Measurements from ENCODE around the gene NUPR1.

DNA sequence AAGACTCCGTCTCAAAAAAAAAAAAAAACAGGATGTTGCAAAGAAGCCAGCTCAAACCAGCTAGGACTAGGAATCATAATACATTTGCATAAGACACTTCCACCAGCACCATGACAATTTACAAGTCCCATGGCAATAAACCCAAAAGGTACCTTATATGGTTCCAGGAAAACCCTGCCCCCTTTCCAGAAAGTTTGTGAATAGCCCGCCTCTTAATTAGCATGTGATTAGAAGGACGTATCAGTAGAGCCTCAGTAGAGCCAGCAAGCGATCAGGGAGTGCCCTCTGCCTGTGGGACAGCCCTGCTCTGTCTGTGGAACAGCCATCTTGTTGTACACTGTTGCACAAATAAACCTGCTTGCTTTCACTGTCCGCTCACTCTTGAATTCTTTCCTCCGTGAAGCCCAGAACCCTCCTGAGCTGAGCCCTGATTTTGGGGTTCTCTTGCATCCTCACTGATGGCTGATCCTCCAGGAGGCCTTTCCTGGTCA, 14.0 kb downstream of the NUPR1 start:
- TF ChIP-seq CTCF (IDR thresholded peaks at IDR 0.05; ENCODE audit: poor library complexity, severe bottlenecking) (no peak), EZH2 (IDR thresholded peaks at IDR 0.05; ENCODE audit: borderline replicate concordance, insufficient read depth, low read length, poor library complexity, severe bottlenecking) (no peak), TAF1 (IDR thresholded peaks at IDR 0.05; ENCODE audit: low read depth) (no peak), POLR2AphosphoS5 (IDR thresholded peaks at IDR 0.05) (no peak), MXI1 (conservative IDR thresholded peaks at IDR 0.05; ENCODE audit: poor library complexity, severe bottlenecking) (no peak), SMC3 (conservative IDR thresholded peaks at IDR 0.05; ENCODE audit: poor library complexity) (no peak), EP300 (conservative IDR thresholded peaks at IDR 0.05; ENCODE audit: poor library complexity, severe bottlenecking) (no peak), RAD21 (conservative IDR thresholded peaks at IDR 0.05) (no peak)
- TF ChIP-seq, protein P1, sequence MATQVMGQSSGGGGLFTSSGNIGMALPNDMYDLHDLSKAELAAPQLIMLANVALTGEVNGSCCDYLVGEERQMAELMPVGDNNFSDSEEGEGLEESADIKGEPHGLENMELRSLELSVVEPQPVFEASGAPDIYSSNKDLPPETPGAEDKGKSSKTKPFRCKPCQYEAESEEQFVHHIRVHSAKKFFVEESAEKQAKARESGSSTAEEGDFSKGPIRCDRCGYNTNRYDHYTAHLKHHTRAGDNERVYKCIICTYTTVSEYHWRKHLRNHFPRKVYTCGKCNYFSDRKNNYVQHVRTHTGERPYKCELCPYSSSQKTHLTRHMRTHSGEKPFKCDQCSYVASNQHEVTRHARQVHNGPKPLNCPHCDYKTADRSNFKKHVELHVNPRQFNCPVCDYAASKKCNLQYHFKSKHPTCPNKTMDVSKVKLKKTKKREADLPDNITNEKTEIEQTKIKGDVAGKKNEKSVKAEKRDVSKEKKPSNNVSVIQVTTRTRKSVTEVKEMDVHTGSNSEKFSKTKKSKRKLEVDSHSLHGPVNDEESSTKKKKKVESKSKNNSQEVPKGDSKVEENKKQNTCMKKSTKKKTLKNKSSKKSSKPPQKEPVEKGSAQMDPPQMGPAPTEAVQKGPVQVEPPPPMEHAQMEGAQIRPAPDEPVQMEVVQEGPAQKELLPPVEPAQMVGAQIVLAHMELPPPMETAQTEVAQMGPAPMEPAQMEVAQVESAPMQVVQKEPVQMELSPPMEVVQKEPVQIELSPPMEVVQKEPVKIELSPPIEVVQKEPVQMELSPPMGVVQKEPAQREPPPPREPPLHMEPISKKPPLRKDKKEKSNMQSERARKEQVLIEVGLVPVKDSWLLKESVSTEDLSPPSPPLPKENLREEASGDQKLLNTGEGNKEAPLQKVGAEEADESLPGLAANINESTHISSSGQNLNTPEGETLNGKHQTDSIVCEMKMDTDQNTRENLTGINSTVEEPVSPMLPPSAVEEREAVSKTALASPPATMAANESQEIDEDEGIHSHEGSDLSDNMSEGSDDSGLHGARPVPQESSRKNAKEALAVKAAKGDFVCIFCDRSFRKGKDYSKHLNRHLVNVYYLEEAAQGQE (IDR thresholded peaks at IDR 0.05; ENCODE audit: borderline replicate concordance): no peak
